HG02759 (cell line): ENCODE data around the gene RALGPS1.

Experiments
- ATAC-seq: cut with Tn5 transposase; IDR thresholded peaks from one replicate; pipeline ENCODE4 v1.9.1; 2021; ENCODE audit warnings: mild to moderate bottlenecking, moderate library complexity; ENCODE audit not compliant: unreplicated experiment

Gene RALGPS1

DNA sequence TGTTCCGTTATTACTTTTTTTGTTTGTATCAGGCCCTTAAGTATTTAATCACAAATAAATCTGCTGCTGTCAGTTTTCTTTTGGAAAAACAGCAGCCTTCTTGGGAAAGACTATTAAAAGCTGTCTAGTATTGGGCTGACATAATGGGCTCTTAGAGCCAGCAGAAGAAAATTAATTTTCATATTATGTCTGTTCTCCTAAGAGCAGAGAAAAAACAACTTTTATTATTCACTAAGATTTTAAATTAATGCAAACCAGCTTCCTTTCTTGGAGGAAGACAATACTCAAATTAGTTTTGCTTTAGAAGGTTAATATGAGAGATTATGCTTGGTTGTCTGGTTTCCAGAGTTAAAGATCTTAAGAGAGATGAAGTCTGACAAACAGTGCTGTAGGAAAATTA, 319.4 kb downstream of the RALGPS1 start:
- no peak for ATAC-seq

DNA sequence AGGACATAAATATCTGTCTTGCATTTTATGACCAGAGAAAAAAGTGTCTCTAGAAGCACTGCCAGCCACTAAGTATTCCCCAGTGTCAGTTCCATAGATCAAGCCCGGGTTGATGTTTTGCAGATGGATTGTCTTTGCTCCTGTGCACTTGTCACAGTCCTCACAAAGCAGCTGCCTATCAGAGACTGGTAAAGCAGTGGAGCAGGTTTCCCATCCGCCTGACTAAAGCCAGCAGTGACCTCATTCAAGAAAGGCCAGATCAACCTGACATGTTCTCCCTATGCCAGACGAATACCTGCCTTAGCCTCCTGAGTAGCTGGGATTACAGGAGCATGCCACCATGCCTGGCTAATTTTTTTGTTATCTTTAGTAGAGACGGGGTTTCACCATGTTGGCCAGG, 323.2 kb downstream of the RALGPS1 start:
- ATAC-seq: no peak

DNA sequence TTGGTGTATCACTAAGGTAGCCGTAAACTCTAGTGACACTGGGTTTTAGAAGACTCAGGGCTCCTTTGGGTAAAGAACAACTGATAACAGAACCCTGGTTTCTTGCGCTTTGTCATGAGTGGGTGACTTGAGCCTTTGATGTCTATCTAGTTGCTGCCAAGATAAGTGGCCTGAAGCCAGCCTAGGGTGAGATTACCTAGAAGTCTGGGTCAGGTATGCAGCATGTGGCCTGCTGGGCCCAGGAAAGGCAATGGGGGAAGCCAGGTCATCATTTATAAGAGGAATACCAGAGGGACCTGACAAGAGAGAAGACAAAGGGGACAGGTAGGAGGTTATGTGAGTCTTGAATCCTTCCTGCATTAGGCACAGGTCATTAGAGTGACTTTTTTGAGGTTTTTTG, 326.8 kb downstream of the RALGPS1 start:
- no peak for ATAC-seq

DNA sequence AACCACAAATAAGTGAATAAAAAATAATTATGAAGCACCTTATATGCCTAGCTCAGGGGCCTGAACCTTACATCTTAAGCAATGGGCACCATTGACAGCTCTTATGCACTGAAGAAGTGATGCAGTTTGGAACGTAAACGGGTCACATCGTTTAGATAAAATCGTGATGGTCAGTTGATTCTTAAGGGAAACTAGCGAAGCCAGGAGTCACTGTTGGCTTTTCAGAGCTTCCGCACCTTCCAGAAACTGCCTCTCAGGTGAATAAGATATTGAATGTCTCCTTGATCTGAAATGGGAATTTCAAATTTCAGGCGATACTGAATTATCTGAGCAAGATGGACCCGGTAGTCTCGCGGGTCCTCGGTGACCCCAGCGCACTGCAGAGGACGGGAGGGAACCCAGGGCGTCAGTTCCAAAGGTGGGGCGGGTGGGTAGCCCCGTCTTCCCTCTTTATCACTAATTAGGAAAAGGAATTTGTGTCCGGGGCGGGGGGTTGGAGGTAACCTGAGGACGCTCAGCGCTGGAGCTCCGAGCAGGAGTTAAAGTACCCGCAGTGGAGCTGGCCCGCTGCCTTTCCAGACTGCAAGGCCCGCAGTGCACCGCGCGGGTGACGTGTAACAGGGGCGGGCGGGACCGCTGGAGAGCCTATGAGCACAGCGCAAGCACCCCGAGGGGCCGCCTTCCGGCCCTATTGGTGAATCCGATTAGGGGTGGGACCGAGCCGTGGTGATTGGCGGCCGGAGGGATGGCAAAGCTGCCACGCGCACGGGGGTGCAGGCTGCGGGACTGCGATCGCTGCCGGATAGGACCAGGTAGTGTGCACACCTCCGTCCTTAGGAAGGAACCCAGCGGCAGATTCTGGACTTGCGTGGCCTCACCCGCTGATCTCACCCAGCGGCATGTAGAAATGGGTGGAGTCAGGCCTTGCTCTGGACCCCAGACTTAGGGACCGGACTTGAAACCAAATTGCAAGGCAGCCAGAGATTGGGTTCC, 330.3 kb downstream of the RALGPS1 start:
- peak; percentile 100 for ATAC-seq

DNA sequence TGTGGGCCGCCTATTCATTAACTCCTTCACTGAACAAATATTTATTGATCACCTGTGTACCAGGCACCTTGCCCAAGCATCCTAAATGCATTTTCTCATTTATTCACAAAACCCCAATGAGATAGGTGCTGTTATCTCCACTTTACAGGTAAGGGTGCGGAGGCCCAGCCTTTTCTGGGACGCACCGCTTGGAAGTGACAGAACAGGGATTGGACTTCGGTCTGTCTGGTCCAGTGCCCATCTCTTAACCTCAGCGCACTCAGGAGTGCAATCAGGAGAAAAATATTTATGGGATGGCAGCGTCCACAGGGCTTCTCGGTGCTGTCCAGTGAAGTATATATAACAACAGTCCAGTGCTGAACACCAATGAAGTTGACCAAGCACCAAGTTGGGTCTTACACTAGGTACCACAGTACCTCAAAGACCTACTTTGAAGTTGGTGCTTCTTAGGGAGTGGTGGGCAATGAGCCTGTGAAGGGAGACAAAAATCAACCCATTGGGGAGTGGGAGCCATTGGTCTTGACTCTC, 331.1 kb downstream of the RALGPS1 start:
- ATAC-seq: no peak

DNA sequence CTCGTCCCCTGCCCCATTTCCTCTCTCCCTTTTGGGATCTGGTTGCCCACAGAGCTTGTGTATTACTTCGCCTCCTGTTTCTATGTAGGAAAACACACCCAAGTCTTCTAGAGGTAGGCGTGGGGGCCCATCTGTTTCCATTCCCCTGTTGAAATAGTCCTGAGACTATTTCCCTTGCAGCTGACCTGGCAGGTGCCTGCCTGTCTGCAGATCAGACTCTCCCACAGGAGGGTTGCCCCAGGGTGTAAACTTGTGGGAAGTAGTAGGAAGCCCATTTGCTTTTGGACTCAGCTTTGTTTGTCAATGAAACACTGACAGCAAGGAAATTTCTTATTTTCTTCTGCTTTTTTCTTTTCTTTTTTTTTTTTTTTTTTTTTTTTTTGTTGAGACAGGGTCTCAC, 333.7 kb downstream of the RALGPS1 start:
- no peak for ATAC-seq

DNA sequence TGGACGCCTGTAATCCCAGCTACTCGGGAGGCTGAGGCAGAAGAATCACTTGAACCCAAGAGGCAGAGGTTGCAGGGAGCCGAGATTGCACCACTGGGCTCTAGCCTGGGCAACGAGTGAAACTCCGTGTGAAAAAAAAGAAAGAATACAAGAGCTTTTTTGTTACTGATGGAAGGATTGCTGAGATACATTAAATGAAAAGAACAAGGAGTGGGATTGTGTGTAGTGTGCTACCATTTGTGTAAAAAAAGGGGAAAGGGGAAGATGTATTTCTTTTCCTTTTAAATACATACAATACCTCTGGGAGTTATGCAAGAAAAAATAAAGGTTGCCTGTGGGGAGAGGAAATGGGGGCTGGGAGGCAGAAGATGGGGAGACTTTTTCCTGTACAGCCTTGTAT, 335.3 kb downstream of the RALGPS1 start:
- no peak for ATAC-seq

DNA sequence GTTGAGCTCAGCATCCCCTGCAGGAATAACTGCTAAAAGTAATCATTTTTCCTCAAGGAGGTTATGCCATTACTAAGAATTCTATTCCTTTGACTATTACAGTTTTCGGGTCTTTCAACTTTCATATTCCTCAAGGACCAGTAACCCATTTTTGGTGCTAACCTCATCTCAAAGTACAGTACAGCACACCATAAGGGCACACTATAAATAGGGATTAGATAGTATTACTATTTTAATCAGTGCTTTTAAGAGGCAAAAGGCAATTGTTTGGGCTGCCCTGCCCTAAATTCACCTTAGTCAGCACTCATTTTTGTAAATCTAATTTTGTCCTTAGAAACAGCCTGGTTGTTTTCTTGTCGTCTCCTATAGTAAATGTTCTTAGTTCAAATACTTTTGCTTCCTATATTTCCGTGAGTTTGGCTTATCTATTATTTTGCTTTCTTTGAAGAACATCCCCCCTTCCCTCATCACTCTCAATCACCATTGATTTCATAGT, 336.4 kb downstream of the RALGPS1 start:
- ATAC-seq: no peak

DNA sequence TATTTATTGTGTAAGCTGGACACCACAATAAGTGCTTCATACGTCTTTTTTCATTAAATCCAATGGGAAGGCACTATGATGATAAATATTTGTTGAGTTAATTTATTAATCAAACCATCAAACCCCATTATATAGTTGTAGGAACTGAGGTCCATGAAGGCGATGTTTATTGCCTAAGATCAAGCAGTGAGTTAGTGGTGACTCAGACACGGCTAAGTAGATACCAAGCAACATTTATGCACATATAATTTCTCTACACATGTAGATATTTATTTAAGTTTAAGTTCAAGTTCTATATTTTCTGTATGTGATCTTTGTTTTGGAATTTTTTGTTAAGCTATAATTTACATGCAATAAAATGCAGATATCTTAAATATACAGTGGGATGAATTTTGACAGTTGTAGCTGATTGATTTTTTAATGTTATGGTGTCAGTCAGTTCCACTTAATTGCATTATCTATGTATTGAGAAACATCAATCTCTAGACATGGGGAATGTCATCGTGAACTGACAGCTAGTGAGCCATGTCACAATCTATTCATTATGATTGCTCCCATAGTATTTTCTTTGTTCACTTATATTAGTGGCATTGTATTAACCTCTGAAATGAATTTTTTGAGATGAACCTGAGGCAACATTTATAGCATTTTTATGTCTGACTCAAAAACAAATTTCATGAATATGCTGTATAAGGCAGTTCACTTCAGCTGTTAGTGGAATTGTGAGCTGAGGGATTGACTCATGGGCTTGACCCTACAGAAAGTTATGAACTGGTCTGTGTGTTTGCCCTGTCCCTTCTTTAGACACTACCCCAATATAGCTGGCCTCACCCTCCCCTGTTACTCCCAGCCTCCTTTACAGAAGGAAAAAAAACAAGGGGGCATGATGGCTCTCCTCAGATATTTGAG, 338.1 kb downstream of the RALGPS1 start:
- ATAC-seq: no peak

DNA sequence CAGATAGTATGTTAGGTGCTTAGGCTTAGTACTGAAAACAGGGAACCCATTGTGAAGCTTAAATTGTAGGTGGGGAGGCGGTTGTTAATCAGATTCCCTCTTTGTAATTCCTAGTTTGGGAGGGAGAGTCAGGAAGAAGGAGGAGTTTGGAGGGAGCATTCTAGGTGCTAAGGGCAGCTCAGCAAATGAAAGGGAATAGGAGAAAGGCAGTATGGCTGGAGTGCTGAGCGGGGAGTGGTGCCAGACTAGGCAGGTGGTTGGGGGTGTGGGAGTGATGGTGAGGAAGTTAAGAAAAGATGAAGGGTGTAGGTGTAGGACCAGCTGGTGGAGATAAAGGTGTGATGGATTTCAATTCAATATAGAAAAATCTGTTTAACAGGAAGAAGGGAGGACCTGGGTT, 338.9 kb downstream of the RALGPS1 start:
- ATAC-seq: no peak

DNA sequence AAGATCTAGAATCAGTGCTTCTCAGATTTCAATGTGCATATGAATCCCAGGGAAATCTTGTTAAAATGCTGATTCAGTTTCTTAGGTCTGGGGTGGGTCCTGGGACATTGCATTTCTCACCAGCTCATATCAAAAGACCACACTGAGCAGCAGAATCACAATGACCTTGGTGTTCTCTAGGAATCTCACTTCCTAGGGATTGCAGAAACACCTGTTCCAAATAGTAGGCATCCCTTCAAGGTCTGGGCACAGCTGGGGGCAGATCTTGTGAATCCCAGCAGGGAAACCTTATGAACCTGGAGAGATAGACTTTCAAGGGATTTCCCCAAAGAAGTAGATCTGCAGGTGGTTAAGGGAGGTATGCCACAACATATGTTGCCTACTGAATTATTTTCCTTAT, 341.1 kb downstream of the RALGPS1 start:
- no peak for ATAC-seq

DNA sequence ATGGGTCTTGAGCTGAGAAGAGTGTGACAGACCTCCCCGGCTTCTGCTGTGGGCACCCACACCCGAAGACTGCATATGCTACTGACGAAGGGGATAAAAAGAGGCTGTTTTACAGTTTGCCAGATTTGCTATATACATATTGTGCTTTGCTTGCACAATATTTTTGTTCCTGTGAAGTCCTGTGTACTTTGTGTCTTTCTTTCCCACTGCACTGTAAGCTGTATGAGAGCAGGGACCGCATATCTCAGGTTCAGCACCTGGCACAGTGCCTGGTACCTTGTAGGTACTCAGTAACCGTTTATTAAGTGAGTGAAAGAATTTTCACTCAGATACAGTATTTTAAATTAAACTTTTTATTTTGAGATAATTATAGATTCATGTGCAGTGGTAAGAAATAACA, 341.7 kb downstream of the RALGPS1 start:
- ATAC-seq: no peak

DNA sequence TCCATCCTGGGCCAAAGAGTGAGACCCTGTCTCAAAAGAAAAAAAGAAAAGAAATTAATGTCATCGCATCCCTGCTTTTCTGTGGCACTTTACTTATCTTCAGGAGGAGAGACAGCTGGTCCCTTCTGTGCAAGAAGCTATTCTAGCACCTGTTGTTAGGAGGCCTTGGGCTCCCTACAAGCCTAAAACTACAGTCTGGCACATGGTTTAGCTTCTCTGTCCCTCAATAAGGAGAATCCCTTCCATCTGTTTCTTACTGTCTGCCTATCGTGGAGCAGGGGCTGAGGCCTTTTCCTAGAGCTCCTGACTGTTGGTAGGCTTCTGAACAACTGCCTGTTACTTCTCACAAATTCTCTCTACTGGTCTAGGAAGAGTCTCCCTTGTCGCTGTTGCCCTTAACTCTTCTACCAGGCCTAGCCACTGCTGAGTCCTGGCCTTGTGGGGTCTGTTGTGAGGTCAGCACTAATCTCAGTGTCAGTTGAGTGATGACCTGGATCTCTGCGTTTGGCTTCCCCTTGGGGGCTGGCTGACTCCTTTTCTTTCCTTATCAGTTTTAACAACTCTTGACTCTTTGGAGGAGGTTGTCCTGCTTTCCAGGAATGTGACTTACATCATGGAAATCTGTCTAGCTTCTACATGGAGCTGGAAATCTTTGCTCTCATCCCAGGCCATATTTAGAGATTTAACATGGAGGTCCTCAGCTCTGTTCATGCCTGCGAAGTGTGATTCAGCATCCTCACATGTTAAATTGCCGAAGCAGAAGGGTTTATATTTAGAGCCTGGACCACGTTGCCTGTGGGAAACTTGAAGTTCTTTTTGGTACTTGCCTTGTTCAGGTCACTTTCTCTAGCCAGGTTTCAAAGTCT, 344.3 kb downstream of the RALGPS1 start:
- ATAC-seq: no peak

DNA sequence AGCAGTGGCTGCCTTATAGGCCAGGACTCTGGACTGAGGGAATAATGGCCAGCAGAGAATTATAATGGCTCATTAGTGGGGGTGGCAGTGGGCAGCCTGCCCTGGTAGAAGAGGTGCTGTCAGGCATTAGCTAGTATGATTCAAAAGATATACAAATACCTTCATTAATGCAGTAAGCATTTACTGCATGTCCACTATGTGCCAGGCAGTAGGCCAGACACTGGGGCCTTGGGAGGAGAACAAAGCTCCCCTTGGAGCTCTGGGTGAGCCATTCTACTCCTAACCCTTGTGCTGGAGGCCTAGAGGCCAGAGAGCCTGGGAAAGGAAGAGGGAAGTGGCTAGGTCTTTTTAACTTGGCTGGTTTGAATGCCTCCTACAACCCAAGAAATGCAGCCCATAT, 348.0 kb downstream of the RALGPS1 start:
- ATAC-seq: no peak

DNA sequence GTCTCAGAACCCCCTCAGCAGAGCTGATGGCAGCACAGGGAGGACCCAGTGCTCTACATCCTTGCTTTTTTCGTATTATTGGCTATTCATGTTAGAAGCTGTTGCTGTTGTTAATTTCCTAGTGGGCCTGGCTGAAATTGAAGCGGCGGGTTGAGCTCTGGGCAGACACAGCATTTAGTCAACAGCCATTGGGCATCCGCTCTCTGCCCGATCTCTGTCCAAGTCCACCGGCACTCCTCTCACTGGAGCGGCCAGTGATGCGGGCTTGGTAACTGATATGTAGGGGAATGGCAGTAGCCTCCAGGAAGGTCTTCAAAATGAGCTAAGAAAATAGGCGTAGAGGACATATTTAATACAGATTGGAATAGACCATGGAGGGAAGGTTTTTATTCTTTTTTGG, 348.7 kb downstream of the RALGPS1 start:
- no peak for ATAC-seq

DNA sequence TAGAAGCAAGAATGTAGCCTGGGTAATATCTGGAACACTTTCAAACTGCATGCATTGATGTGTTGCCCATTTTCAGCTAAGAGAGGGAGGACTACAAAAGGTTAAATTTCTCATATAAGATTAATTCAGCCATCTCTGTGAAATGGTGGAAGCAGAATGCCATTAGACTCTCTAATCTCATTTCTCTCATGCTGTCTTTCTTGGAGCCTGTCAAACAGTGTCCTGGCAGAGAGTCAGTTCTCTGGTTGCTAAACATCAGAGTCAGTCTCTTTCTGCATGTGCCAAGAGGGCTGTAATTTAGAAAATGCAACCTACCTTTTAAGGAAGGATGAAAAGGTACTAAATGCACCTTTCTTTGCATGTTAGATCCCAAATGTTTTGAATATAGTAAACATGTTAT, 349.1 kb downstream of the RALGPS1 start:
- ATAC-seq: no peak

DNA sequence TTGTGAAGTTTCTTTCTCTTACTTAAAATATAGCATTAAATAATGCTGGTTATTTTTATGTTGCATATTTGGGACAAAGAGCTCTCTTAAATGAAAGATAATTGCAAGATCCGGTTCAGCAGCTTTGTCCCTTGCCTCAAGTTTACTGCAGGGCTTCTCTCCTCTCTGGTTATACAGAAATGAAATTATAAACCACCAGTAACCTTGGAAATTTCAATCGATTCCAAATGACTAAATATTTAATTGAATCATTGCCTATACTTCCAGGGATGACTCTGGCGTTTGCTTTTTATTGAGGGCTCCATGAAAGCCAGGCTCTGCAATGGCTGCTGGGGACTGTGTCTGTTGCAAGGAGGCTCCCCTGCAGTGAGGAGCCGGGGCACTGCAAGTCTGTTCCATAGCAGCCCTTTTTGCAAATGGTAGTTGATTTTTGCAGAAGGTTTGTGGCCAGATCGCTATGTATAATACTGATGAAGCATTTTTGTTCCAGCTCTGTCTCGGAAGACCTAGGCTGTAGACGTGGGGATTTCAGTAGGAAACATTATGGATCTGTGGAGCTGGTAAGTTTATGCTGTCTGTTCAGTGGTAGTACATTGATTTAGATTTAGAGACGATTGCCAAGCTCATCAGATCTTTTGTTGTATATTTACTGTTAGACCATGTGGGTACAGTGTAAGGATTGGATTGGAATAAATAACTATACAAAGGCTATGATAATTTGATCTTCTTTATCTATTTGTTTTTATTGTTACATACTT, 350.1 kb downstream of the RALGPS1 start, which contains the start of gene GARNL3:
Gene GARNL3, plus strand, starts transcription at position 313 of the 758 bp plus-strand sequence. Its CDS starts 104 bp downstream, at position 417.
- no peak for ATAC-seq

DNA sequence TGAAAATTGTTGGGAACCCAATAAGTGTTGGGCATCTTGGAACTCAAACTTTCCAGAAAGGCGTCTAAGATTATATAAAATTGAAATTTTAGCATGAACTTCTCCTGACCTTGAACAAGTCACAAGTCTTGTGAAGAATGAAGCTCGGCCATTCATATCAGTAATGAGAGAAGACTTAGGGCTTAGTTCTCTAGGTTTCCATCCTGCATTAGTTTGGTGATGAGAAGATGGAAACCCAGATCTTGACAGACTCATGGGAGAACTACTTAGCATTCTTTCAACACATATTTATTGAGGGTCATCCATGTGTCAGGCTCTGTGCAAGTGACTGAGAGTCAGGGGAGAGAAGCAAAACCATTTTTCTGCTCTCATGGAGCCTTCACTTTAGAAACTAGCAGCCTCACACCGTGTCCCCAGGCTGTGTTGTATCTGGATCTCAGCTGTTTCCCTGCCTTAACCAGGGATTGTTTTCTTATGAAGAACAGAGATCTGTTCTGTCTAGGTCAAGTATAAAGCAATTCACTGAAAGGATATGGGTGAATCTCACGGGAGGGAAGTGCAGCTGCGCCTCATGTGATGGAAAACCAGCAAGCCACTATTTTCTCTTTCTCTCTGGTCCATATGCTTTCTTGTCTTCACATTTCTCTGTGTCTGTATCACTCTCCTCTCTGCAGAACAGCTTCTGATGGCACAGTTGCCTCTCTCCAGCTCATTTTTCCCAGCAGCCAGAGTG, 353.4 kb downstream of the RALGPS1 start:
- ATAC-seq: no peak

DNA sequence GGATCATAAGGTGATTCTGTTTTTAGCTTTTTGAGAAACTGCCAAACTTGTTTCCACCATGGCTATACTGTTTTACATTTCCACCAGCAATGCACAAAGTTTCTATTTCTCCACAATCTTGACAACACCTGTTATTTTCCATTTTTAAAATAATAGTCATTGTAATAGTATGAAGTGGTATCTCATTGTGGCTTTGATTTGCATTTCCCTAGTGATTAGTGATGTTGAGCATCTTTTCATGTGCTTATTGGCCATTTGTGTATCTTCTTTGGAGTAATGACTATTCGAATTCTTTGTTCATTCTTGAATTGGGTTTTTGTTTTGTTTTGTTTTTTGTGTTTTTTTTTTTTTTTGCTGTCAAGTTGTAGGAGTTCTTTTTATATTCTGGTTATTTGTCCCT, 354.9 kb downstream of the RALGPS1 start:
- no peak for ATAC-seq
